Measurements from ENCODE around the gene SEMA4D. TPM values are rescaled to one million over a fixed set of nuclear protein-coding genes. Genes with fewer than 3 reads are reported as not detected.

SEMA4D gene
- total RNA-seq, 4 donors from 2014 or later = 37.3 to 50.1 (median 42.6) TPM

DNA sequence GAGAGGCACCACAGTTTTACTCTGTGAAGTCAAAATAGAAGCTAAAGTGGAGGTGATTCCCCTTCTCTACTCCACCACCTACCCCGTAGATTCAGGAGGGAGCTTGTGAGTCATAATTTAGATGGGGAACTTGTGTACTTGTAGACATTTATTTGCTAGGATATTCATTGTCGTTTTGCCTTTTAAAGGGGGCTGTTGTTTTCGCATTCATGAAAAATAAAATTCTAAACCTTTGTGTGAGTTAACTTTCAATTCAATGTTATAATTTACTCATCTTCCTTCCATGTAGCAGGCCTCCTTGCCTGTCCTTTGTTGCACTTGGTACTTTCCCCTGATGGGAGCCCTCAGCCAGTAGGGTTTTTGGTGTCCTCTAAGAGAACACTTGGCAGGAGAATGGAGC, 157.6 kb downstream of the SEMA4D start:
- H3K27me3 ChIP-seq = no peaks in the 10 kb centered on the region
- H3K27ac ChIP-seq = no peak overlapping the region
- H3K36me3 ChIP-seq = peaks cover 93% of the 10 kb centered on the region
- H3K9me3 ChIP-seq = no peaks in the 10 kb centered on the region
- no peak for DNase-seq (ENCODE audit: low spot score in 2 of 2)
- 84% methylated on average over 3 of the region's 3 CpGs for WGBS
- no peak for TF ChIP-seq CTCF (IDR thresholded peaks at IDR 0.05)
- no peaks in the 10 kb centered on the region for H3K4me1 ChIP-seq
- no peak overlapping the region for H3K4me3 ChIP-seq

- Histone ChIP-seq H3K9me3 (no peaks in the 10 kb centered on the region), H3K4me3 (no peak overlapping the region), H3K4me1 (no peaks in the 10 kb centered on the region), H3K36me3 (peaks cover 93% of the 10 kb centered on the region), H3K27ac (no peak overlapping the region), H3K27me3 (no peaks in the 10 kb centered on the region)
- 62% methylated on average over 2 of the region's 2 CpGs for WGBS
- no peak for DNase-seq (ENCODE audit: low spot score in 2 of 2)
- no peak for TF ChIP-seq CTCF (IDR thresholded peaks at IDR 0.05)
- TF ChIP-seq EP300 (IDR thresholded peaks at IDR 0.05) = no peak
- TF ChIP-seq POLR2A (IDR thresholded peaks at IDR 0.05) = no peak
- no peak for TF ChIP-seq POLR2AphosphoS5 (IDR thresholded peaks at IDR 0.05)
Observed at GRCh38 chr9:89339807-89340206, 158.1 kb downstream of the SEMA4D start.

DNA sequence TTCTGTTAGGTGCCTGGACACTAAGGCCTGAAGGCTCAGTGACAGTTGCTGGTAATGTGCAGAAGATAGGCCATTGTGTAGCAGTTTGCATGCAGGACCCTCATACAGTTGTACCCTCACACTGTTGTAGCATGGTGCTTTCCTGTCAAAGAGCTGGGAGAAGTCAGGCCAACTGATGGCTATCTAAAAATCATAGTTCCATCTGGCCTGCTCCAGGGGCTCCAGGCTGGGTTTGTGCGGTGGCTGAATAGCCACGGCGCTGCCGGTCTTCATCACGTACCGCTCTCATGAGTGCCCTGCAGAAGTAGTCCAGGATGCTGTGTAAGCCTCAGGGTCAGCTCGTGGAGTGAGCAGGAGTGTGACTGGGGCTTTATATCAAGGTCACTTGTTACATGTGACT, 167.4 kb downstream of the SEMA4D start:
- H3K36me3 ChIP-seq = peaks cover 95% of the 10 kb centered on the region
- no peaks in the 10 kb centered on the region for H3K4me1 ChIP-seq
- no peak overlapping the region for H3K4me3 ChIP-seq
- DNase-seq (ENCODE audit: low spot score in 2 of 2) = no peak
- H3K9me3 ChIP-seq = no peaks in the 10 kb centered on the region
- WGBS = 100% methylated on average over 7 of the region's 7 CpGs
- TF ChIP-seq POLR2AphosphoS5 (IDR thresholded peaks at IDR 0.05) (no peak), CTCF (IDR thresholded peaks at IDR 0.05) (no peak), POLR2A (IDR thresholded peaks at IDR 0.05) (no peak), EP300 (IDR thresholded peaks at IDR 0.05) (no peak)
- no peaks in the 10 kb centered on the region for H3K27me3 ChIP-seq
- no peak overlapping the region for H3K27ac ChIP-seq

DNA sequence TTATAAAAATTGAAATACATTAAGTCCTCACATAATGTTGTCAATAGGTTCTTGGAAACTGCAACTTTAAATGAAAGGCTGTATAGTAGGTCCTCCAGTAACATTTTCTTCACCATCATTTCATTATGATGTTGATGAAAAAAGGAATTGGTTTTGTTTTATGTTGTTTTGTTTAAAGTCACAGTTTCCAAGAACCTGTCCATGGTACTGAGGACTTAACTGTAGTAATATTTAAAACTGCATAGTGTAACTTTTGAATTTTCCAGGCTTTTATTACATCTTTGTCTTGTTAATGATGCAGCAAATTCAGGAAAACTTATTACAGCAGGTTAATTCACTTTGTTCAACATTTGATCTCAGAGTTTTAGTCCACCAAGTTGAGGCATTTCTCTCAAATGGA, 168.0 kb downstream of the SEMA4D start:
- no peaks in the 10 kb centered on the region for H3K27me3 ChIP-seq
- no peak overlapping the region for H3K27ac ChIP-seq
- TF ChIP-seq CTCF (IDR thresholded peaks at IDR 0.05) = no peak
- no peak for TF ChIP-seq POLR2AphosphoS5 (IDR thresholded peaks at IDR 0.05)
- TF ChIP-seq POLR2A (IDR thresholded peaks at IDR 0.05) = no peak
- no peak for TF ChIP-seq EP300 (IDR thresholded peaks at IDR 0.05)
- H3K36me3 ChIP-seq = peaks cover 90% of the 10 kb centered on the region
- H3K9me3 ChIP-seq = no peaks in the 10 kb centered on the region
- H3K4me1 ChIP-seq = no peaks in the 10 kb centered on the region
- no peak for DNase-seq (ENCODE audit: low spot score in 2 of 2)
- H3K4me3 ChIP-seq = no peak overlapping the region

GRCh38 chr9:89328064-89328463, 169.8 kb downstream of the SEMA4D start:
- Histone ChIP-seq H3K4me1 (peaks cover 13% of the 10 kb centered on the region), H3K9me3 (no peaks in the 10 kb centered on the region), H3K27ac (no peak overlapping the region), H3K27me3 (no peaks in the 10 kb centered on the region), H3K4me3 (no peak overlapping the region), H3K36me3 (peaks cover 72% of the 10 kb centered on the region)
- TF ChIP-seq POLR2AphosphoS5 (IDR thresholded peaks at IDR 0.05) = no peak
- TF ChIP-seq POLR2A (IDR thresholded peaks at IDR 0.05) = no peak
- no peak for TF ChIP-seq CTCF (IDR thresholded peaks at IDR 0.05)
- no peak for TF ChIP-seq EP300 (IDR thresholded peaks at IDR 0.05)
- WGBS = 86% methylated on average over 8 of the region's 8 CpGs
- DNase-seq (ENCODE audit: low spot score in 2 of 2) = no peak
